ENCODE results near the gene LLPH.

LLPH gene

GRCh38 chr12:66143868-66144267 lies 13.3 kb upstream of the LLPH start:
- H3K4me3 ChIP-seq (ENCODE audit: low read depth, low read length) = no peak overlapping the region

DNA sequence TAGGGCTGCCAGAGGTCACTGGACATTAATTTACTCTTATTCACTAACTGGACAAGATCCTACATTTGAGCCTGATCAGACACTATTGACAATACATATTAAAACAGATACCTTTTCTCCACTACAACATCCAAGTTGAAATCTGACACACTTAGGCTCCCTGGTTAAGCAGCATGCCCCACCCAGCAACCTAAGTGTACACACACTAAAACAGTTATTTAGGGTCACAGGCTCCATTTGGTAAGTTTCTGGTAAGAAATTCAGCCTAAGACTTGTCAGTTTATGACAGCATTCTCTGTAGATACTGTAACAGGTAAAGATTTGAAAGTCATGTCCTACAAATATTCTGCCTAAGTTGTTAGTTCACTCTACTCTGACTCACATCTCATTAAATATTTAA lies 12.3 kb upstream of the LLPH start:
- H3K4me3 ChIP-seq (ENCODE audit: low read depth, low read length) = no peak overlapping the region

DNA sequence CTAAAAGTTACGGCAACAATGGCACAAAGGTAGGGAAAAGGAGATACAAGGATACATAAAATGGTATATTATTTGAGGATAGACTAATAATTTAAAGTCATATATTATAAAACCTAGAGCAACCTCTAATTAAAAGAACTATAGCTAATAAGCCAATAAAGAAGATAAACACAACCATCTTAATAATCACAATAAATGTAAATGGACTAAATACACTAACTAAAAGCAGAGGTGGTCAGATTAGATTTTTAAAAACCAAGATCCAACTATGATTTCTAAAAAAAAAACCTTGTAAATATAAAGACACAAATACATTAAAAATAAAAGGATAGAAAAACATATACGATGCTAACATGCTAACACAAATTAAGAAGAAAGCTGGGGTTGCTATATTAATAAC lies 10.7 kb upstream of the LLPH start:
- no peak overlapping the region for H3K4me3 ChIP-seq (ENCODE audit: low read depth, low read length)

DNA sequence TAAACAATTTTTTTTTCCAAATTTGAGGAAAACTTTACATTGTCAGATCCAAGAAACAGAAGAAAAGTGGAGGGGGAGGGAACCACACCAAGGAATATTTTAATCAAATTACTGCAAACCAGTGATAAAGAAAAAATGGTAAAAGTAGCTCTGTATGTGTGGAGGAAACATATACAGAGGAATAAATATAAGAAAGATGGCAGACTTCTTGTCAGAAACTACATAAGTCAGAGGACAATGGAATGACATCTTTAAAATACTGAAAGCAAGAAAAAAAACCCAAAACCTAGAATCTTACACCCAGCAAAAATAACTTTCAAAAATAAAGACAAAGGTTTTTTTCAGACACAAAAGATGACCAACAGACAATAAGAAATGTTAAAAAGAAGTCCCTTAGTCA lies 10.2 kb upstream of the LLPH start:
- H3K4me3 ChIP-seq (ENCODE audit: low read depth, low read length) = no peak overlapping the region

DNA sequence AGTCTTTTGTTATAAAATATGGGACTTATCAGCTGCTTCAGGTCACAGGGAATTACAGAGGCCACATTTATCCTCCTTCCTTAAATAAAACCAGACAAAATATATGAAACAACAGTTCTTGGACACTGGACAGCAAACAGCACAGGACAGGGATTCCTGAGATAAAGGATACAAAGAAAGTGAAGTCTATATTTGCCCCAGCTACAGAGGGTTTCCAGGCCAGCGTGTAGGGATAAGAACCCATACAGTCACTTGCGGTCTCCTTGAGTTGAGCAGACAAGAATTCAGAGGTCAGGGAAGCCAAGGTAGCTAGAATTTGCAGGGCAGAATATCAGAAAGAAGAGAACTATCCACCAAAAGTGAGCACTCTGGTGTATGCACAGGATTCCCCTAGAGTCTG lies 8.8 kb upstream of the LLPH start:
- no peak overlapping the region for H3K4me3 ChIP-seq (ENCODE audit: low read depth, low read length)

- no peak overlapping the region for H3K4me3 ChIP-seq (ENCODE audit: low read depth, low read length)
These were observed 7.4 kb upstream of the LLPH start for GRCh38 chr12:66137937-66138336.

GRCh38 chr12:66132408-66132807 lies 1.9 kb upstream of the LLPH start:
- H3K4me3 ChIP-seq (ENCODE audit: low read depth, low read length) = no peak overlapping the region

- H3K4me3 ChIP-seq (ENCODE audit: low read depth, low read length) = peak overlapping the region; percentile 80
These were observed 628 bp upstream of the LLPH start for GRCh38 chr12:66131067-66131688.

- H3K4me3 ChIP-seq (ENCODE audit: low read depth, low read length) = peak overlapping the region; percentile 80
These were observed 650 bp downstream of the LLPH start for GRCh38 chr12:66129934-66130266.

GRCh38 chr12:66127650-66128049 lies 2.9 kb downstream of the LLPH start:
- H3K4me3 ChIP-seq (ENCODE audit: low read depth, low read length) = no peak overlapping the region

DNA sequence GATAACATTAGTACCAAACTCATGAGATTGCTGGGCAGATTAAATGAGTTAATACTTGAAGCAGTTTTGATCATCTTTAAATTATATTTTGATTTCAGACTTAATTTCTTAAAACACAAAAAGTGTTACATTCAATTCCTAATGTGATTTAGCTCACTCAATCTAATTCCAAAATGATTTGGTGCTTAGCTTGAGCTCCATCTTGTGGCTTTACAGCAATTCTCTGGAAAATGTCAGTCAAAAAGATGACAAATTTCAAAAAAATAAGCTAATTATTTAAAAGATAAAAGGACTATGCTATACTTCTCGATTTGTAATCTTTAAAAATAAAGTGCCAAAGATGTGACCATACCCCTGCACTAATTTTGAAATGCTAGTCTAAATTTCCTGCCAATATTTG lies 10.1 kb downstream of the LLPH start:
- no peak overlapping the region for H3K4me3 ChIP-seq (ENCODE audit: low read depth, low read length)

DNA sequence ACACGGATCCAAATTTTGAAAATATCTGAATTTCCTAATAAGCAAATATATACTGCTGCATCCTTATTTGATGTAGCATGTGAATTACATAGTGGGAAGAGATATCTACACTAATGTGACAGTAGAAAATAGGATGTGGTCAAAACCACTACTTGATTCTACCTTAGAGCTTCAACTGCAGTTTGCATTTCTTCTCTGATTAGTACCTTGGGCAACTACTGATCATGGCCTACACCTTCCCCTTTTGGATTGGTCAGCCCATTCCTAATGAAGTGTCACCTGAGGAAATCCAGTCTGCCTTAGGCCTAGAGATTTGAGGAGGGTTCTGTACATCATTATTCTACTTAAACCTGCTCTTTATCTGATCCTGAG lies 10.7 kb downstream of the LLPH start:
- H3K4me3 ChIP-seq (ENCODE audit: low read depth, low read length) = no peak overlapping the region

DNA sequence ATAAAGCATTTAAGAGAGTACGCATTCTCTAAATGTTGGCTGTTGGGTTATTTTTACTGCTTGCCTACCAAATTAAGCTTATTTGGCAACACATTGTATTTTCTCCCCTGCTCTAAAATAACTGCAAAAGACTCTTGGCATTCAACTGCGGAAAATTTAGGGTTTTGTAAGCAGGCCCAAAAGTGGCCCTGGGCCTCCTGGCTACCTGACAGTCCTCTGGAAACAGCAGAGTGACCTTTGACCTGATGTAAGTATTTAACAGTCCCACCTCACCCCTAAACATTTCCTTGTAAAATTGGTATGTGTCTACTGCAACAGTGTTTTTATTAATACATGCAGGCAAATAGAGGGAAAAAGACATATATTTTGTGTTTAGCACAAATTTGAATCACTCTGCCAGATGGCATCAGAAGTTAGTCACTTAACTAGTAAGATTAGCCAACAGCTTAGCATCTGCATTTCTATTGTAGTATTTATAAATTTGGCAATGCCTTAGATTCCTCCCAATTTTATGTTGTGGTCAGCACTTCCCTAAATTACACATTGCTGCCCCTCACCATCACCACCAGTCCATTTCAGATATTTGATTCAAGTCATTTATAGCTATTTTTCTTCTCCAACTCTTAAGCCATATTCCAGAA lies 11.2 kb downstream of the LLPH start:
- H3K4me3 ChIP-seq (ENCODE audit: low read depth, low read length) = no peak overlapping the region

- H3K4me3 ChIP-seq (ENCODE audit: low read depth, low read length) = no peak overlapping the region
These were observed 12.2 kb downstream of the LLPH start for GRCh38 chr12:66118240-66118891.

DNA sequence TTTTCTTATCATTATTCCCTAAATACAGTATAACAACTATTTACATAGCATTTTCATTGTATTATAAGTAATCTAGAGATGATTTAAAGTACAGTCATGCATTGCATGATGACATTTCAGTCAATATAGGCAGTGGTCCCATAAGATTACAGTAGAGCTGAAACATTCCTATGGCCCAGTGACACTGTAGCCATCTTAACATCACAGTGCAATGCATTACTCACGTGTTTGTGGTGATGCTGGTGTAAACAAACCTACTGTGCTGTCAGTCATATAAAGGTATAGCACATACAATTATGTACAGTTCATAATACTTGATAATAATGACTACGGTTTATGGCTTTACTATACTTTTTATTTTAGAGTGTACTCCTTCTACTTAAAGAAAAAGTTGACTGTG lies 13.3 kb downstream of the LLPH start:
- no peak overlapping the region for H3K4me3 ChIP-seq (ENCODE audit: low read depth, low read length)

DNA sequence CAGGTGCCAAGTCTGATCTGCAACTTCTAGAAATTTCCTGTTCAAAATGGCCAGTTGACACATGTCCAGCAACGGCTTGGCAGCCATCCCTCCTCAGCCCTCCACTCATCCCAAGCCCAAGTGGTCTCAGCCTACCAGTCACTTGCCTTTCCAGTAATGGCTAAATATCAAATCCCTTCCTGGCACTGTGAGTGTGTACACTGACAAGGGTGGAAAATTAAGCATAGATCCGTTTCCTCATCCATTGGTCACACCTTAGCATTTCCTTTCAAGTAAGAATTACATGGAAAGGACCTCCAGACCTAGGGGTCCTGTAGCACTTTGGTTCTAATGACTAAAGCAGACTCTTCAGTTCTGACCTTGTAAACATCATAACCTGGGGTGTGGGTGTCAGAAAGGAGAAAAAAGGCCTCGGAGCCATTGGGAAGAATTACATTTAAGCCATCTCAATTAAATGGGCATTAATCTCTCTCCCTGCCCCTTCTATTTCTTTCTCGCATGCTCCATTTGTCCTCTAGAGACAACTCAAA lies 15.4 kb downstream of the LLPH start:
- H3K4me3 ChIP-seq (ENCODE audit: low read depth, low read length) = no peak overlapping the region

GRCh38 chr12:66113471-66113870 lies 17.1 kb downstream of the LLPH start:
- no peak overlapping the region for H3K4me3 ChIP-seq (ENCODE audit: low read depth, low read length)

- no peak overlapping the region for H3K4me3 ChIP-seq (ENCODE audit: low read depth, low read length)
These were observed 18.9 kb downstream of the LLPH start for GRCh38 chr12:66111605-66112004.

DNA sequence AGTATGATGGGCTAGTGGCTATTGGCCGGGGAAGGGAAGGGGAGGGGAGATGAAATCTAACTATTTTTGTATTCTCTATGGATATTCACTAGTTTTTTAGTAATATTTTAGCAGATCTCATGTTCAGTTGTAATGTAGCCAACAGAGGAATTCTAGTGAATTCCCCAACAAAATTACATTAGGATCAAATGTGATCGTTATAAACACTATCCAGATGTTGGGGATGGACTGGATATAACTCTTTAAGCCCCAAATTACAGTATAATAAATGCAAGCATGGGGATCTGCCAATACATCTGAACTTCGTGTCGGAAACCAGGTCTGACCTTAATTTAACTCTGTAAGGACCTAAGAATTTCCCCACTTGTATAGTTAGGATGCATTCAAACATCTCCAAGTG lies 21.5 kb downstream of the LLPH start:
- no peak overlapping the region for H3K4me3 ChIP-seq (ENCODE audit: low read depth, low read length)

GRCh38 chr12:66108386-66108785 lies 22.2 kb downstream of the LLPH start:
- H3K4me3 ChIP-seq (ENCODE audit: low read depth, low read length) = no peak overlapping the region

DNA sequence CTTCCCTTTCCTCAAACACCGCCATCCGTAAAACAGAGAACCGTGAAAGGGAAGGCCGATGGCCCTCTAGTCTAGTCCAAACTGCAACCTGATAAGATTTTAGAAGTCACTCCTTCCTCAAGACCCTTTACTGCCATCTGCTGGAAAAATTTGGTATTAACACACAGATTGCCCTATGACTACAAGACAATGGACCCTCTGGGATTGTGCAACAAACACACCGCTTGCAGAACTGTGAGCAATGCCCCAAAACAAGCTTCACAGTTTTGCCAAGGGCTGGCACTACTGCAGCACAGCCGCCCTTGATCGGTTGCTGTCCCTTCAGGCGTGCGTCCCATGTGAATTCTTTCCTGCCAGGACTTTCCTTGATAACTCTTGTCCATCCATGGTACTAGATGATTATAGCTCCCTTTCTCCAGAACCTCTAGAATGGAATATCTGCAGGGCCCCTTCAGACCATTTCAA lies 23.1 kb downstream of the LLPH start:
- H3K4me3 ChIP-seq (ENCODE audit: low read depth, low read length) = no peak overlapping the region

Data from iPS-11a (cell line).